ENCODE measurements around the gene SAMM50. TPM values are rescaled to one million over a fixed set of nuclear protein-coding genes. Genes with fewer than 3 reads are reported as not detected.

SAMM50 gene
- total RNA-seq, 2 donors from 2014 or later, result 40.7 to 49.5 TPM

DNA sequence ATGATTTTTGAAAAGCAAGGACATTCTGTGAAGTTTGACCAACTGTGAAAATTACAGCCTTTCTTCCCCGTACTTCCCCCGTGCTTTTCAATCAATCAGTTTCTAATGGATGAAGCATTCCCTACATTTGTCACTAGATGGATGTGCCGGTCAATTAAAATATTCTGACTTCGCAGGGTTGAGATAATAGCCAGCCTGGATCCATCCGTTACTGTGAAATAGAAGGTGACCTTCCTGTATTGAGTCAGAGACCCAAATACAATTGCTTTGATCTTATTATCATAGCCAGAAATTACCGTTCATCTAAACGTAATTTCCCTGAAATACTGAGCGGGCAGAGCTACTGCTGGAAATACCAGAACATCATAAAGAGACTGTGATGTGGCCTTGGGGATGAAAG is 47.8 kb downstream of the SAMM50 start:
- Histone ChIP-seq H3K36me3 (no peaks in the 10 kb centered on the region), H3K9ac (ENCODE audit: low read depth in 2 of 2, low read length in 2 of 2) (no peak overlapping the region), H3K27ac (no peak overlapping the region), H3K4me1 (no peaks in the 10 kb centered on the region), H3K4me3 (no peak overlapping the region), H3K27me3 (no peaks in the 10 kb centered on the region), H3K9me3 (no peaks in the 10 kb centered on the region)
- intact Hi-C loops (cut with DNase I), result no loop called here
- DNase-seq, result no peak
- TF ChIP-seq, protein P1, sequence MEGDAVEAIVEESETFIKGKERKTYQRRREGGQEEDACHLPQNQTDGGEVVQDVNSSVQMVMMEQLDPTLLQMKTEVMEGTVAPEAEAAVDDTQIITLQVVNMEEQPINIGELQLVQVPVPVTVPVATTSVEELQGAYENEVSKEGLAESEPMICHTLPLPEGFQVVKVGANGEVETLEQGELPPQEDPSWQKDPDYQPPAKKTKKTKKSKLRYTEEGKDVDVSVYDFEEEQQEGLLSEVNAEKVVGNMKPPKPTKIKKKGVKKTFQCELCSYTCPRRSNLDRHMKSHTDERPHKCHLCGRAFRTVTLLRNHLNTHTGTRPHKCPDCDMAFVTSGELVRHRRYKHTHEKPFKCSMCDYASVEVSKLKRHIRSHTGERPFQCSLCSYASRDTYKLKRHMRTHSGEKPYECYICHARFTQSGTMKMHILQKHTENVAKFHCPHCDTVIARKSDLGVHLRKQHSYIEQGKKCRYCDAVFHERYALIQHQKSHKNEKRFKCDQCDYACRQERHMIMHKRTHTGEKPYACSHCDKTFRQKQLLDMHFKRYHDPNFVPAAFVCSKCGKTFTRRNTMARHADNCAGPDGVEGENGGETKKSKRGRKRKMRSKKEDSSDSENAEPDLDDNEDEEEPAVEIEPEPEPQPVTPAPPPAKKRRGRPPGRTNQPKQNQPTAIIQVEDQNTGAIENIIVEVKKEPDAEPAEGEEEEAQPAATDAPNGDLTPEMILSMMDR (IDR thresholded peaks at IDR 0.05), result no peak

DNA sequence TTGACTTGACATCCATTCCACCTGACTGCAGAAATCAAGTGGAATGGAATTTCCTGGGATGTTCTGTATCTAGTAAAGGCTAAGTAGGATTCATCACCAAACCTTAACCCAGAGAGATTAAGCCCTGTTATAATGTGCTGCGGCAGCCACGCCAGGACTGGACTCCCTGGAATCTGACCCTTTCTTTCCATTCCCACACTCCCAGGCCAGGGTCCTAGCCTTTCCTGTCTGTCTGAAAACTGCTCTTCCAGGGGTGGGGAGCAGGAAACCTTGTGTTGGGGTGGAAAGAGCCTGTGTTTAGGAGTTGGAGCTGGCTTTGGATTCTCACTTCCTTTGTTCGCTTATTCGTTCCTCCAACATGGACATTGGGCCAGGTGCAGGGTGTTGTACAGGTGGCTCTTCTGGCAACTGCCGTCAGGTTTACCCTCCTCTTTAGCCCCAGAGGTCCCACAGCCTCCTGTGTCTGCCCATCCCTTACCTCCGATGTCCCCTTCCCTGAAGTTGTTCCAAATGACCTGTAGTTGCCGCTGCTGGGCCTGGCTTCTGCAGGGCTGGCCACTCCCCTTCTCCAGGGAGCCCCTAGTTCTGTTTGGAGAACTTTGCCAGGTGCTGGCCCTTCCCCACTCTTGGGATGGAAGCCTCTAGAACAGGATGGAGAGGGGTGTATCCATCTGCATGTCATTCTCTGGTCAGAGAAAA is 48.3 kb downstream of the SAMM50 start:
- intact Hi-C loops (cut with DNase I), result no loop called here

DNA sequence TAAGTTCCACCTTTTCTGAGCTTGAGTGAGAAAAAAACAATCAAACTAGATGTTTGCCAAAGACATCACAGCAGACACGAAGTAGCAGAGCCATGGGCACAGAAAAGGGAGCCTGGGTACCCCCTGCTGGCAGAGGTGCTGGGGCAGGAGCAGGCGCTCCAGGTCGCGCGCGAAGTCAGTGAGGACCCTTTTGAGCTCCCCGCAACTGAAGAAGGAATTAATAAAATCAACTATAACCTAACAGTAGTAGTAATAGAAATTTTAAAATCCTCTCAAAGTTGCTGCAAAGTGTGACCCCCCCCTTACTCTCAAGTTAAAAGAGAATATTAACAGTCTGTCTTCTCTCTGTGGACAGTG is 48.8 kb downstream of the SAMM50 start:
- TF ChIP-seq, protein P1 (IDR thresholded peaks at IDR 0.05), result no peak
- Histone ChIP-seq H3K9me3 (no peaks in the 10 kb centered on the region), H3K9ac (ENCODE audit: low read depth in 2 of 2, low read length in 2 of 2) (no peak overlapping the region), H3K4me3 (no peak overlapping the region), H3K27me3 (no peaks in the 10 kb centered on the region), H3K27ac (no peak overlapping the region), H3K36me3 (no peaks in the 10 kb centered on the region), H3K4me1 (no peaks in the 10 kb centered on the region)
- intact Hi-C loops (cut with DNase I), result no loop called here
- DNase-seq, result no peak

More for the DNA sequence above, 48.3 kb downstream of the SAMM50 start:
- H3K9me3 ChIP-seq, result no peaks in the 10 kb centered on the region
- no peak overlapping the region for H3K4me3 ChIP-seq
- H3K36me3 ChIP-seq, result no peaks in the 10 kb centered on the region
- no peak overlapping the region for H3K9ac ChIP-seq (ENCODE audit: low read depth in 2 of 2, low read length in 2 of 2)
- H3K27me3 ChIP-seq, result no peaks in the 10 kb centered on the region
- no peaks in the 10 kb centered on the region for H3K4me1 ChIP-seq
- TF ChIP-seq, protein P1 (IDR thresholded peaks at IDR 0.05), result no peak
- no peak for DNase-seq
- no peak overlapping the region for H3K27ac ChIP-seq

- H3K4me3 ChIP-seq, result no peak overlapping the region
- TF ChIP-seq, protein P1 (IDR thresholded peaks at IDR 0.05), result no peak
- no peaks in the 10 kb centered on the region for H3K36me3 ChIP-seq
- DNase-seq, result no peak
- H3K9ac ChIP-seq (ENCODE audit: low read depth in 2 of 2, low read length in 2 of 2), result no peak overlapping the region
- intact Hi-C loops (cut with DNase I), result no loop called here
- H3K27ac ChIP-seq, result no peak overlapping the region
- H3K4me1 ChIP-seq, result no peaks in the 10 kb centered on the region
- H3K9me3 ChIP-seq, result no peaks in the 10 kb centered on the region
- no peaks in the 10 kb centered on the region for H3K27me3 ChIP-seq
Measured at GRCh38 chr22:44005524-44005923, 50.3 kb downstream of the SAMM50 start.

DNA sequence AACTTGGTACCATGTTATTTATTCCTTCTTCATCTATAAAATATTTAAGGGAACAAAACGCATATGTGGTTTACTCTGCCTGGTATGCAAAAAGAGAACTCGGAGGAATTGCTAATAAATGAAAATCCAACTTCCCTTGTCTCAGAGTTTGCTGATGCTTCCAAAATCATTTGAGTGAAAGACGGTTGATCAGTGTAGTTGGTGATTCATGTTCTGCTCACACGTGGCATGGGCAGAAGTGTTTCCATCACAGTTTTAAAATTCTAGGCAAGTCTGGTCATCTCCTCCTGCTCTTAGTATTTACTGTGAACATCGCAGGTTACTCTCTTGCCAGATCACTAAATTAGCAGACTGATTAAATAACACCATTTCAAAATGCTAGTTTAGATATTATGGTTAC is 56.9 kb downstream of the SAMM50 start:
- Histone ChIP-seq H3K4me3 (no peak overlapping the region), H3K9me3 (no peaks in the 10 kb centered on the region), H3K27ac (no peak overlapping the region), H3K4me1 (no peaks in the 10 kb centered on the region), H3K9ac (ENCODE audit: low read depth in 2 of 2, low read length in 2 of 2) (no peak overlapping the region), H3K36me3 (no peaks in the 10 kb centered on the region), H3K27me3 (no peaks in the 10 kb centered on the region)
- intact Hi-C loops (cut with DNase I), result no loop called here
- no peak for DNase-seq
- TF ChIP-seq, protein P1 (IDR thresholded peaks at IDR 0.05), result no peak
